Measurements from ENCODE around the gene DVL2.
A peak's percentile ranks its signal among the peaks of the same experiment; 100 is the strongest.

DVL2 gene

DNA sequence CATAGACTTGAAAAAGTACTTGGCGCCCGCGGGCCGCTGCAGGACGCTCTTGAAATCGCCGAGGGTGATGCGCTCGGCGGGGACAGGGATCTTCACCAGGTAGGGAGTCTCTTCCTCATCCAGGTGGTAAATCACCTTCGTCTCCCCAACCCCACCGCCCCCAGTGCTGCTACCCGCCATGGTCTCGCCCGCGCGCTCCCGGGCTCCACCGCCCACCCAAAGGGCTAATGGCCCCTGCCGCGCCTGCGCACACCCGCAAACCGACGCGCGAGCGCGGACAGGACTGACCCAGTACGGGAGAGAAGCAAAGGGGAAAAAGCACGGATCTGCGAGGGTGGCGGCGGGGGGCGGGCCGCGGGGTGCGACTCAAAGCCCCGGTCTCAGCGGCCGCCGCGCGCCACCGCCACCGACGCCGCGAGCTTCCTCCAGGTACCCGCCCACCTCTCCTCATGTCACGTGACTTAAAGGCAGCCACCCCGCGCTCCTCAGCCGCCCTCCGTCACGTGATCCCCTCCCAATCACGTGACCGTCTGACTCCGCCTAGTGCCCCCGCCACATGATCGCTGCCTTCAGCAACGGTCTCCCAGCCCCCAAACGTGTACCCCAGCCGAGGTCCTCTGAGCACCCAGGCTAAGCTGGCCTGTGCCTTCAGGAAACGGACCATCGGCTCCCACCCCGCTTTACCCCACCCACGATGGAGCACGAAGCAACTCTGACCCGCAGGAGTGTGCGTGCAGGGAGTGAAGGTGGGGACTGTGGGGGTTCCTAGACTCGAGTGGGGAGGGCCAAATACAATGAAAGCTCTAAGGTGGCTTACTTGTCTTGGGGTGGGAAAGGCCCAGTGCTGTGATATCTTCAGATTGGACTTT is at the start of gene DVL2:
DVL2 (minus strand) TSS at position 435 of the 869 bp plus-strand sequence; CDS start at position 180, 255 bp downstream.
- peak; percentile 94 for DNase-seq (ENCODE audit: low spot score)

DNA sequence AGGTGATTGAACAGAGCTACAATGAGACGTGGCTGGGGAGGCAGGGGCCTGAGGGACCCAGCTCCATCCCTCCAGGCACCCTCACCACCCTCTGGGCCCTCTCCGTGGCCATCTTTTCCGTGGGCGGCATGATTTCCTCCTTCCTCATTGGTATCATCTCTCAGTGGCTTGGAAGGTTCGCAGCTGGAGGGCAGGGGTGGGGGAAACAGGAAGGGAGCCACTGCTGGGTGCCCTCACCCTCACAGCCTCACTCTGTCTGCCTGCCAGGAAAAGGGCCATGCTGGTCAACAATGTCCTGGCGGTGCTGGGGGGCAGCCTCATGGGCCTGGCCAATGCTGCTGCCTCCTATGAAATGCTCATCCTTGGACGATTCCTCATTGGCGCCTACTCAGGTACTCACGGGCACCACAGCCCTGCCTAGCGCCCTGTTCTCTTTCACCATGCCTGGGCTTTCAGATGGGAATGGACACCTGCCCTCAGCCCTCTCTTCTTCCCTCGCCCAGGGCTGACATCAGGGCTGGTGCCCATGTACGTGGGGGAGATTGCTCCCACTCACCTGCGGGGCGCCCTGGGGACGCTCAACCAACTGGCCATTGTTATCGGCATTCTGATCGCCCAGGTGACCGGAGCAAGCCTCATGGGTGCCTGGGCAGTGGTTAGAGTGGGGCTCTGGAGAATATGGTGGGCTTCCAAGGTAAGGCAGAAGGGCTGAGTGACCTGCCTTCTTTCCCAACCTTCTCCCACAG is 49.3 kb upstream of the DVL2 start:
- DNase-seq (ENCODE audit: low spot score) = no peak

DNA sequence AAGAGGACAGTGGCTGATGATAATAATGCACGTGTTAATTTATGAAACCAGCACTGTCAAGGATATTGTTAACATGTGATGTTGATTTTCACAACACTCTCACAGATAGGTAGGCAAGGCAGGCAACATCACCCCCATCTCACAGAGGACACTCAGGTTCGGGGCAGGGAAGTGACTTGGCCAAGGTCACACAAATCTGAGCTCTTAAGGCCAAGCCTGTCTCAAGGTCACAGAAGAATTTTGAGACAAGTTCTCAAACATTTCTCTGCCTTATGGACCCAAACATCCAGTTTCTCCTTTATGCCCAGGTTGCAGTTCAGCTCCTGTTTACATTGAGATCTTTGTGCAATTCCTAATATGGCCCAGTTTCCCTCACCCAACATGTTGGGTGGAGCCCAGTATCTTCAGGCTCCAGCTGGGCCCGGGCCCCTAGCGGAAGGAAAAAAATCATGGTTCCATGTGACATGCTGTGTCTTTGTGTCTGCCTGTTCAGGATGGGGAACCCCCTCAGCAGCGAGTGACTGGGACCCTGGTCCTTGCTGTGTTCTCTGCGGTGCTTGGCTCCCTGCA is 48.5 kb upstream of the DVL2 start:
- DNase-seq (ENCODE audit: low spot score) = no peak

DNA sequence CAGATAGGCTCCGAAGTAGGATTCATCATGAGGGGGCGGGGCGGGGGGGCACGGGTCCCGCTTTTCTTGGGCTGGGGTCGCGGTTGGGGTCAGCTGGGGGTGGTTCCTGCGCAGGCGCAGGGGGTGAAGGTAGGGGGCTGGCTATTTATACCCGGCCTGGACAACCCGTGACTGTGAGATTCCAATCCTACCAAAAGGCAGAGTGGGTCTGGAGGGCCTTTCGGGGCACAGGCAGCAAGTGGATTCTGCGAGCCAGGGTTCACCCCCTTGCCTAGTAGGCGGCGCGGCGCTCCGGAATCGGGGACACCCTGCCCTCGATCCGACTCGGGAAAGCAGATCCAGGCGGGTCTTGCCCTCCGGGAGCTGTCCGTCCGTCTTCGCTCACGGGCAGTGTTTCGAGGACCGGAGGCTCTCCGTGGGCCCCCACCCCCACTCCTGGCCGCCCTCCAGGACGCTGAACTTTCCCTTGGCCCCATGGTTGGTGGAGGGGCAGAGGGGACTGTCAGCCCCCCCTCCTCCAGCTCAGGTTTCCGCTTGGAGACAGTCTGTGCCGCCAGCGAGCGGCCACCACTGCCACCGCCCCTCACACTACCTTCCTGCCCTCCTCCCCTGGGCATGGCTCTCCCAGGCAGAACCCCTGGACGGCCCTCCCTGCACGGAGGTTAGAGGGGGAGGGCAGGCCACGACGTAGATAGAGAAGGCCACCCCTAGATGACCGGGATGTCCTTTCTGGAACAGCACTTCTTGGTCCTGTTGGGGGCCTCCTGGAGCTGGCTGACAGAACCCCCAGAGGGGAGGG is 47.8 kb upstream of the DVL2 start:
- peak; percentile 51 for DNase-seq (ENCODE audit: low spot score)

DNA sequence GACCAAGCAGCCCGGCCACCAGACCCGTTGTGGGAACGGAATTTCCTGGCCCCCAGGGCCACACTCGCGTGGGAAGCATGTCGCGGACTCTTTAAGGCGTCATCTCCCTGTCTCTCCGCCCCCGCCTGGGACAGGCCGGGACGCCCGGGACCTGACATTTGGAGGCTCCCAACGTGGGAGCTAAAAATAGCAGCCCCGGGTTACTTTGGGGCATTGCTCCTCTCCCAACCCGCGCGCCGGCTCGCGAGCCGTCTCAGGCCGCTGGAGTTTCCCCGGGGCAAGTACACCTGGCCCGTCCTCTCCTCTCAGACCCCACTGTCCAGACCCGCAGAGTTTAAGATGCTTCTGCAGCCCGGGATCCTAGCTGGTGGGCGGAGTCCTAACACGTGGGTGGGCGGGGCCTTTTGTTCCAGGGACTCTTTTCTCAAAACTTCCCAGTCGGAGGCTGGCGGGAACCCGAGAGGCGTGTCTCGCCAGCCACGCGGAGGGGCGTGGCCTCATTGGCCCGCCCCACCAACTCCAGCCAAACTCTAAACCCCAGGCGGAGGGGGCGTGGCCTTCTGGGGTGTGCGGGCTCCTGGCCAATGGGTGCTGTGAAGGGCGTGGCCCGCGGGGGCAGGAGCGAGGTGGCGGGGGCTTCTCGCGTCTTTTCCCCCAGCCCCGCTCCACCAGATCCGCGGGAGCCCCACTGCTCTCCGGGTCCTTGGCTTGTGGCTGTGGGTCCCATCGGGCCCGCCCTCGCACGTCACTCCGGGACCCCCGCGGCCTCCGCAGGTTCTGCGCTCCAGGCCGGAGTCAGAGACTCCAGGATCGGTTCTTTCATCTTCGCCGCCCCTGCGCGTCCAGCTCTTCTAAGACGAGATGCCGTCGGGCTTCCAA is 47.0 kb upstream of the DVL2 start, which contains the start of gene SLC2A4:
SLC2A4 (plus strand) TSS at position 645 of the 879 bp plus-strand sequence; CDS start at position 862, 217 bp downstream.
- peak; percentile 99 for DNase-seq (ENCODE audit: low spot score)

DNA sequence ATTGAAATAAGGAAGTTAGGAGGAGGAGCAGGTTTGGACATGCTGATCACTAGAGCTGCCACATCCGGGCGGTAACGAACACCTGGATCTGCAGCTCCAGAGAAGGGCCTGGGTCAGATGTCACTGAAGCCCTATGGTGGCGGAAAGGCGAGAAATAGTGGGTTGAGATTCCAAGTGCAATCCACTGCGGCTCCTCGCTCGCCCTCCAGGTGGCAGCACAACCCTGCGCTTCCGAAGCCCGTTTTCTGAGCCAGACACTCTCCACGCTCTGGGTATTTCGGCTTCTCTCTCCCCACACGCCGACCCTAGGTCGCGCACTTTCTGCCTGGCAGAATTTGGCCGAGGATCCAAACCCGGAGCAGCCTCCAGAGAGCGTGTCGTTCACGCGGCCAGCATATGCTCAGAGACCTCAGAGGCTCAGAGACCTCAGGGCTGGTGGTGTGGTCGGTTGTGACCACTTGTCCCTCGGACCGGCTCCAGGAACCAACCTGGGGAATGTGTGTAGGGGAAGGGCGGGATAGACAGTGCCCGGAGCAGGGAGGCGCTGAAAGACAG is 46.3 kb upstream of the DVL2 start:
- DNase-seq (ENCODE audit: low spot score) = peak; percentile 85

DNA sequence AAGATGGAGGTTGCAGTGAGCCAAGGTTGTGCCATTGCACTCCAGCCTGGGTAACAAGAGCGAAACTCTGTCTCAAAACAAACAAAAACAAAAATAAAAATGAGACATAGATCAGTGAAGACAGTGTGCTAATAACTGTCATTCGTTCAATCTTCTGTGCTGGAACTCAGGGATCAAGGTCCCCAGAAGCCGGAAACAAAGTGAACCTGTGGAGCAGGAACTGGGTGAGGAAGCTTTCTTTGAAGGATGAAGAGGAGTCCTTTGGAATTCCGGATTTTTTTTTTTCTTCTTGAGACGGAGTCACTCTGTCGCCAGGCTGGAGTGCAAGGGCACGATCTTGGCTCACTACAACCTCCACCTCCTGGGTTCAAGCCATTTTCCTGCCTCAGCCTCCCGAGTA is 45.1 kb upstream of the DVL2 start:
- no peak for DNase-seq (ENCODE audit: low spot score)

DNA sequence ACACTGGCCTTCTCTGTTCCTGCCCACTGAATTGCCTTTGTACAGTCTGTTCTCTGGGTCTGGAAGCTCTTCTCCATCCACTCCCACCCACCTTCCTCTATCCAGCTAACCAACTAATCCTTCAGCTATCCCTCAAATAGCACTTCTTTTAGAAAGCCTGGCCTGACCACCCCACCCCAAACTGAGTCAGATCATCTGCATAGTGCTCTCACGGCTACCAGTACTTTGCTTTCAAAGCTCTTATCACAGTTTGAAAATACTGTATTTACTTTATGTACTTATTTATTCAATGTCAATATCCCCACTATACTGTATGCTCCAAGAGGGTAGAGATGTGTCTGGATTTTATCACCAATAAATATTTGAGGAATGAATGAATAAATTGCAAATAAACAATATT is 32.5 kb upstream of the DVL2 start:
- no peak for DNase-seq (ENCODE audit: low spot score)

DNA sequence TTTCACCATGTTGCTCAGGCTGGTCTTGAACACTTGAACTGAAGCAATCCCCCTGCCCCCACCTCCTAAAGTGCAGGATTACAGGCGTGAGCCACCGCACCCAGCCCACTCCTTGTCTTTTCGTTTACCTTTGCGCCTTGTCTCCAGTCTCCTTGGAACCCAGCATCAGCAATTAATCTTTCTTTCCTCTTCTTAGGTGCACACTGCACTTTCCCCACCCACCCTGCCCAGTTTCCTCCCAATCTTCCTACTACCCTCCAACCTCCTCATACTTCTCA is 29.4 kb upstream of the DVL2 start:
- DNase-seq (ENCODE audit: low spot score) = no peak

DNA sequence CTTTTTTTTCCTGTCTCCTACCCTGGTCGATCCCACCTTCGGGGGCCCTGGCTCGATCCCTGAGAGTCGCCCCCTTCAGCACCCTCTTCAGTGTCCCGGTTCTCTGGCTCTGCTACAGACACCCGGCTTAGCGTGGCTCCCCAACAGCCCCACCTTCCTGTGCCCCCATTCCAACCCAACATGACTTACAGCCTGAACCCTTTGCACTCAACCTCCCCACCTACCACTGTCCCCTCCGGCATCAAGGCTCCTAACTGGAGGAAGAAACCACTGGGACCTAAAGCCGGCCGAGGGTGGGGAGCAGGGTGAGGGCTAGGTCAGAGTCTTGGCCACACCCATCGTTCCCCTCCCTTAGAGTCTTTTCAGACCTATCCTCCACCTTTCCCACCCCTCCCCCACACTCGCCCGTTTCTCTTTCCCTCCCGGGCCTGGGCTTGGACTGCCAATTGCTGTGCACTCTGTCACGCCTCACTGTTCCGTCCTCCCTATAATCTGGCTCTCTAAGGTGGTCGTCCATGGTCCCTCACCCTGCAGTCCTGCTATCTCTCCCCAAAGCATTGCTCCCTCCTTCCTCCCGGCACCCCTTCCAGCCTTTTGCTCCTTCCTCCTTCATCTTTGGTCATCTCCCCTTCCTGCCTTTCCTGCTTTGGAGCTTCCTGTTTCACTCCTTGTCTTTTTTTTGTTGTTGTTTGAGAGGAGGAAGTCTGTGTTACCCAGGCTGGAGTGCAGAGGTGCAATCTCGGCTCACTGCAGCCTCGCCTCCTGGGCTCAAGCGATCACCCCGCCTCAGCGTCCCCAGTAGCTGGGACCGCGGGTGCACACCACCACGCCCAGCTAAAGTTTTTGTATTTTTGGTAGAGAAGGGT is 28.9 kb upstream of the DVL2 start:
- peak; percentile 80 for DNase-seq (ENCODE audit: low spot score)

DNA sequence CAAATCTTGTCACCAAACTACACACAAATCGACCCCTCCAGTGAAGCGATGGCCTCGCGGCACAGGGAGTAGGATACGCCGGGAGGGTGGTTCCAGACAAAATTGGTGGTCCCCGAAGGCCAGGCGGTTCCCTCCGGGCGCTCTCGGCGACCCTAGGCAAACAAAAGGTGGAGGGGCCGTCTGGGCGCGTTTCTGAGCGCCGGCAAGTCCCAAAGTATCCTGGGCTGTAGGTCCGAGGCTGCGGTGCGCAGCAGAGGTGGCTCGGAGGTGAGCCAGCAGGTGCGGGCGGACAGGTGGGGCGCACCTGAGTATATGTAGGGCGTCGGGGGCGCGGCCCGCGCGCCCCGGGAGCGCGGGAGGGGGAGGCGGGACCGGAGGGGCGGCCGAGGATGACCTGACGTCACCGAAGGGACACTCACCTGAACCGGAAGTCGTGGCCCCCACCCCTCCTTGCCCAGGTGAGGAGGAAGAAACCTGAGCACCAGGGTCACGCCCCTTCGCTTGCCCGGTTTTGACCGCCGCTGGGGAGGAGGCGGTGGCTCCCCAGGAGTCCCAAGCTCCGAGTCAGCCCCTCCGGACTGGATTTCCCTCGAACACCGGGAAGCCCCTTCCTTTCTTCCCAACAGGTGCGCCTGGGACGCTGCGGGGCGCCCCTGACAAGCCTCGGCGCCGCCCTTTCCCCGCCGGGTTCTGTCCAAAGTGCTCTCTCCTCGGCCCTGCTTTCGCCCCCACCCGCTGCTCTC is 28.0 kb upstream of the DVL2 start, which contains the start of gene CLDN7:
CLDN7 (minus strand) TSS at position 287 of the 743 bp plus-strand sequence. CDS start 435 bp downstream, outside the sequence.
- DNase-seq (ENCODE audit: low spot score) = peak; percentile 90

DNA sequence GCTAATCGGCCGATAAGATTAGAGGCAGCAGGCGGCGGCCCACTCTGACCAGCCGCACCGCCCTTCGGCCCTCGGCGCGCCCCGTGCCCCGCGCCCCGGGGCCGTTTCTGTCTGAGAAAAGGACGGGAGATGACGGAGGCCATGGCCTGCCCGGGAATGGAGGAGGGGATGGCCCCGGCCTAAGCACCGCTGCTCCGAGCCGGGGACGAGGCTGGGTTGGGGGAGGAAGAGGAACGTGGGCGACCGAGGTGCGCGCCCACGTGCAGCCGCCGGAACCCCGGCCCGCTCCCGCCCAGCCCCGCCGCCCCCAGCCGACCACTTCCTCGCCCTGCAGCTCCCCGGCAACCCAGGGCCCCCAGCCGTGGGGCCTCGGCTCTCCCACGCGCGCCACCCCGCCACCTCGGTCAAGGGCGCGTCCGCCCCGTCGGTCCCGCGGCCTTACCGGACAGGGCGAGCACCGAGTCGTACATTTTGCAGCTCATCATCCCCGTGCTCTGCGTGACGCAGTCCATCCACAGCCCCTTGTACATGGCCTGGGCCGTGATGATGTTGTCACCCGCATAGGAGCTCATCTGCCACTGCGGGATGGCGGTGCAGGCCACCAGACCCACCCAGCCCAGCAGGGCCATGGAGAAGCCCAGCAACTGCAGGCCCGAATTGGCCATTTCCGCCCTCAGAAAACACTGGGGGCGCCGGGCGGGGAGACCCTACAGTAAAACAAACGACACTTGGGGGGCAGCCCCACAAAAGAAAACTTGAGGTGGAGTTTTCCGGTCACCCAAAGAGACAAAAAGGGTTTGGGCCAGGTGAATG is 27.3 kb upstream of the DVL2 start:
- DNase-seq (ENCODE audit: low spot score) = peak; percentile 31

DNA sequence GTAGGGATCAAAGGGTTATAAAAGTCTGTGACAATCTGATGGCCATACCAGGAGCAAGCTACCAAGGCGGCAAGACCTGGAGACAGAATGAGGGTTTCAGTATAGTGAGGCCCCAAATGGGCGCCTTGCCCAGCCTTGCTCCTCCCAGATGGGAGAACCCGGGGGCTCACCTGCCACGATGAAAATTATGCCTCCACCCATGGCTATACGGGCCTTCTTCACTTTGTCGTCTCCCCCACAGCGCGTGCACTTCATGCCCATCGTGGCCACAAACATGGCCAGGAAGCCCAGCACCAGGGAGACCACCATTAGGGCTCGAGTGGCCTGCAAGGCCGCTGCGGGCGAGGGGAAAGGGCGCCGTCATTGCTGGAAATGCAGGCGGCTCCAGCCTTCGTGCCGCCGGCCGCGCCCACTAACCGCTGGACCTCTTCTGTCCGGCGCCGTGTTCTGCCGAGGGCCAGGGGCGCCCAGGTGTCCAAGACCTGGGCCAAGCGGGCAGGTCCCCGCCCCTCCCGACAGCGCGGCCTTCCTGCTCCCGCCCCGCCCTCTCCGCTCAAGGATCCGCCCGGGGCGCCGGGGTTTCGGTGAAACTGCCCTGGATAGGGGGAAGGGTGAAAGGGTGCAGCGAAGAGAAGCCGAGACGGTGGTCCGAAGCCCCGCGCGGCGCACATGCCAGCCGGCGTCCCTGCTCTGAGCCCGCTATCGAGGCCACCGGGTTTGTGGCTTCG is 26.5 kb upstream of the DVL2 start:
- DNase-seq (ENCODE audit: low spot score) = peak; percentile 83

DNA sequence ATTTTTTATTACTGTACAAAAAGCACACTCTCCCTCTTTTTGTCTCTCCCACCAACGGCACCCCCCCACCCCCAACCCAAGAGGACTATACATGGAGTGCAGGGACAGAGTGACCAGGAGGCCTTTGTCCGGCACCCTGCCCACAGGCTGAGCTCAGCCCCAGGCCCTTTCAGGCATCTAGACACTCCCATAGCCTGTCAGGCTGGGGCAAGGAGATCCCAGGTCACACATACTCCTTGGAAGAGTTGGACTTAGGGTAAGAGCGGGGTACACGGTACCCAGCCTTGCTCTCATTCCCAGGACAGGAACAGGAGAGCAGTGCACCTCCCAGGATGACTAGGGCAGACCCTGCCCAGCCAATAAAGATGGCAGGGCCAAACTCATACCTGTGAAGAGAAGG is 25.8 kb upstream of the DVL2 start:
- no peak for DNase-seq (ENCODE audit: low spot score)

DNA sequence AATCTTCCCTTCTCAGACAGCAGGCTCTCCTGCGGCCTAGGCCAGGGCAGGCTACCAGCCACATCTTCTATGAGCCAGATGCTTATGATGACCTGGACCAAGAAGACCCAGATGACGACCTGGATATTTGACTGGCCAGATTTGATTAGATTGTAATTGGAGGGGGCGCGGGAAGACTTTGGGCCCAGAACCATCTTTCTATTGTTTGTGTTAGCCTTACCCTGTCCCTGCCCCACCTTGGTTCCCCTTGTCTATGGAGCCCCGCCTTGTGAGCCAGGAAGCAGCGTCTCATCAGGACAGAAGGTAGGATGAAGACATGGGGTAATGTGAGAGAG is 25.2 kb upstream of the DVL2 start:
- no peak for DNase-seq (ENCODE audit: low spot score)

DNA sequence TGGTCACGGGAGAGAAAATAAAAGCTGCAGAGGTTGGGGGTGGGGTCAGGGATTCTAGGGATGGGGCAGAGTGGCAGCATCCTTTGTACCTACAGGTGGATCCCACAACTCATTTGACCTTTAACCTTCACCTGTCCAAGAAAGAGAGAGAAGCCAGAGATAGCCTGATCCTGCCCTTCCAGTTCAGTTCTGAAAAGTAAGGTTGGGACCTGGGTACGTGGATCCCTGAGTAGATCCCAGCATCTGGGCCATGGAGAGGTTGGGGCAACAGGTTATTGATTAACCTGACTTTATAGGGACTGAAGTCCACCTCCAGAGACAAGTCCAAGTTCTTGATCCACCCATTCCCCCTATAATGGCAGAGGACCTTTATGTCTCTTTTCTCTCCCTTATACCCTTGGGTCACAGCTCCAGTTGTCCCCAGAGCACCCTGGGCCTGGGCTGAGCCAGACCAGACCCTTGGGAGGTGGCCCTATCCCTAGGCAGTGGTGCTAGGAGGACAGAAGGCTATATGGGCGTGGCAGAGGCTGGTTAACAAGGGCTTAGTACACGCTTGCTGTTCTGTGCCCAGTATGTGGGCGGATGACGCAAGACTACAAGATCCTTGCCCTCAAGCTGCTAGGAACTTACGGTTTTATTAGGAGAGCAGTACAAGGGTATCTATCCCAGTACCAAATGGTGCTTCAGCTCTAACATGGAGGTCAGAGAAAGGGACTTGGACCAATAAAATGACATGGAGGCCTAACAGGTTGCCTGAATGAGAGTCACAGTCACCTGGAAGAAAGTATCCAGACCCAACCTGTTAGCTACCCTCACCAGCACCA is 24.6 kb upstream of the DVL2 start:
- no peak for DNase-seq (ENCODE audit: low spot score)

Data from iPS-NIHi11 (cell line).